Breast epithelium (tissue), 4 donors: ENCODE results near the gene NR2C2. TPM values are rescaled to one million over a fixed set of nuclear protein-coding genes. Genes with fewer than 3 reads are reported as not detected.
A peak's percentile ranks its signal among the peaks of the same experiment; 100 is the strongest.

Experiments used
- DNase-seq, 2 donors: peaks; one replicate each; pipeline ENCODE4 v3.0.0-alpha.2; 2019; ENCODE audit warnings: low spot score in 2 of 2
- H3K27ac ChIP-seq, 2 donors: fragments of 200-600 bp; sonication (generic) in 1 of 2; one replicate each; pipeline ENCODE4 v1.5.1; 2016 to 2019; ENCODE audit warnings: mild to moderate bottlenecking in 1 of 2
- H3K27me3 ChIP-seq, 2 donors: fragments of 200-600 bp; sonication (generic) in 1 of 2; one replicate each; pipeline versions ENCODE4 v1.5.1 to v1.6.0; 2017 to 2019; ENCODE audit warnings: control low read depth in 1 of 2, mild to moderate bottlenecking in 1 of 2
- H3K36me3 ChIP-seq: fragments of 200-600 bp; one replicate; pipeline ENCODE4 v1.5.1; 2019
- H3K4me1 ChIP-seq, 2 donors: fragments of 200-600 bp; sonication (generic); one replicate each; pipeline ENCODE4 v1.5.1; 2016 to 2019; ENCODE audit warnings: control low read depth in 1 of 2
- H3K4me3 ChIP-seq, 3 donors: fragments of 200-600 bp; sonication (generic); 1 replicate in 2 of 3; 2 replicates in 1 of 3; pipeline ENCODE4 v1.5.1; 2016 to 2019; ENCODE audit warnings: mild to moderate bottlenecking in 3 of 3, moderate library complexity in 2 of 3
- H3K9me3 ChIP-seq, 2 donors: fragments of 200-600 bp; sonication (generic) in 1 of 2; one replicate each; pipeline ENCODE4 v1.5.1; 2016 to 2019; ENCODE audit warnings: control low read depth in 1 of 2
- POLR2A ChIP-seq: fragments of 450-650 bp; IDR thresholded peaks from one replicate; pipeline ENCODE4 v1.6.1; 2016; ENCODE audit warnings: antibody characterized with exemption, mild to moderate bottlenecking, moderate library complexity
- POLR2AphosphoS5 ChIP-seq, 3 donors: sonication (generic); formaldehyde crosslinking; IDR thresholded peaks; one replicate each; pipeline ENCODE4 v1.6.1; 2017; ENCODE audit warnings: antibody characterized with exemption in 3 of 3
- intact Hi-C: fragments of 100-400 bp; cut with DNase I; formaldehyde crosslinking; loops from one replicate; pipeline ENCODE4 v1.15.1; 2023; ENCODE audit warnings: low total_unique reads
- total RNA-seq, 3 donors: library from RNA; depleted of rRNA; stranded (reverse); fragments of >200 nt; gene quantifications; one replicate each; pipeline ENCODE4 v1.1.0, GENCODE V29; 2016
- TF ChIP-seq, protein P1 (sequence below), 3 donors: fragments of 450-650 bp; IDR thresholded peaks; one replicate each; pipeline ENCODE4 v1.5.1; 2016 to 2017; ENCODE audit warnings: antibody characterized with exemption in 3 of 3, mild to moderate bottlenecking in 3 of 3, moderate library complexity in 3 of 3

The NR2C2 gene
- total RNA-seq, 3 donors from 2014 or later, result 41.9 to 71.0 (median 52.8) TPM

DNA sequence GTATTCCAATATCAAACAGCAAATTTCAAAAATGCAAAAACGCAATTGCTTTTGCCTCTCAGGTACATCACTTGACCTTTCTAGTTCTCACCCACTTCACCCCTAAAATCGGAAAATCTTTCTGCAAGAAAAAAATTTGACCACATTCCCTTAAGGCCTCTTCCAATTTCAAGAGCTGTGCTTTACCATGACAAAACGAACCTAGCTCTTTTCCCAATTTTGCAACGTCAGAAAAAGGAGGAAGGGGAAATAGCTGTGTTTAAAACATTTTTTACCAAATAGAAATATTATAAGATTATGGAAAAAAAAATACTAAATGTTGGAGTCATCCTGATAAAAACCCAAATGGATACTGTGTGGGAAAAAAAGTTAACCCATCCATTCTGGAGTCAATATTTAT, 1.1 kb upstream of the NR2C2 start:
- H3K36me3 ChIP-seq, result peaks cover 7% of the 10 kb centered on the region
- H3K4me1 ChIP-seq, result peaks cover 0 to 9% of the 10 kb centered on the region in 2 donors
- H3K4me3 ChIP-seq, result peak overlapping the region; percentile 79 to 95 (median 79)
- no peaks in the 10 kb centered on the region for H3K27me3 ChIP-seq
- TF ChIP-seq POLR2A (no peak), POLR2AphosphoS5 (IDR thresholded peaks at IDR 0.05) (no peak)
- TF ChIP-seq, protein P1, sequence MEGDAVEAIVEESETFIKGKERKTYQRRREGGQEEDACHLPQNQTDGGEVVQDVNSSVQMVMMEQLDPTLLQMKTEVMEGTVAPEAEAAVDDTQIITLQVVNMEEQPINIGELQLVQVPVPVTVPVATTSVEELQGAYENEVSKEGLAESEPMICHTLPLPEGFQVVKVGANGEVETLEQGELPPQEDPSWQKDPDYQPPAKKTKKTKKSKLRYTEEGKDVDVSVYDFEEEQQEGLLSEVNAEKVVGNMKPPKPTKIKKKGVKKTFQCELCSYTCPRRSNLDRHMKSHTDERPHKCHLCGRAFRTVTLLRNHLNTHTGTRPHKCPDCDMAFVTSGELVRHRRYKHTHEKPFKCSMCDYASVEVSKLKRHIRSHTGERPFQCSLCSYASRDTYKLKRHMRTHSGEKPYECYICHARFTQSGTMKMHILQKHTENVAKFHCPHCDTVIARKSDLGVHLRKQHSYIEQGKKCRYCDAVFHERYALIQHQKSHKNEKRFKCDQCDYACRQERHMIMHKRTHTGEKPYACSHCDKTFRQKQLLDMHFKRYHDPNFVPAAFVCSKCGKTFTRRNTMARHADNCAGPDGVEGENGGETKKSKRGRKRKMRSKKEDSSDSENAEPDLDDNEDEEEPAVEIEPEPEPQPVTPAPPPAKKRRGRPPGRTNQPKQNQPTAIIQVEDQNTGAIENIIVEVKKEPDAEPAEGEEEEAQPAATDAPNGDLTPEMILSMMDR (IDR thresholded peaks at IDR 0.05), result no peak
- H3K27ac ChIP-seq, result peak overlapping the region in 1 of 2 donors; percentile 99
- no peaks in the 10 kb centered on the region for H3K9me3 ChIP-seq
- DNase-seq, result no peak
- intact Hi-C loops, result loop anchor here (10.0 kb wide), 1 partner anchor 259 kb away; the partner anchor contains the start of gene CAPN7

DNA sequence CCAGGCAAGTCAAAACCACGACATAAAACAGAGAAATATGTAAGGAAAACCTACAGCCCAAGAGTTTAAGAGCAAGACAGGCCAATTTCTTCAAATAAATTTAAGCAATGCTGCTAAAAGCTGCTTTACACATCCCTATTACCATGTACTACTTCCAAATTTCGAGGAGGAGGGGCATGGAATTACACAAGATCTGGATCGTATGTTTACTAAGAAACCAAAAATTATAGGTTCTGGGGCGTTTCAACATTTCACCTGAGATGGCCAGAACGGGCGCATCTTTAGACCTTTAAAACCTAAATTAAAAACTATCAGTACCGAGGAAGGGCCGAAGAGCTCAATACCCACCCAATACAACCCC, 664 bp upstream of the NR2C2 start:
- H3K9me3 ChIP-seq, result no peaks in the 10 kb centered on the region
- no peak for TF ChIP-seq POLR2AphosphoS5 (IDR thresholded peaks at IDR 0.05)
- no peak for TF ChIP-seq POLR2A
- TF ChIP-seq, protein P1 (IDR thresholded peaks at IDR 0.05), result no peak
- H3K27me3 ChIP-seq, result no peaks in the 10 kb centered on the region
- peaks cover 7% of the 10 kb centered on the region for H3K36me3 ChIP-seq
- peaks cover 0 to 9% of the 10 kb centered on the region in 2 donors for H3K4me1 ChIP-seq
- intact Hi-C loops, result loop anchor here (10.0 kb wide), 1 partner anchor 258 kb away; the partner anchor contains the start of gene CAPN7
- peak overlapping the region; percentile 97 to 99 for H3K27ac ChIP-seq
- DNase-seq, result no peak
- H3K4me3 ChIP-seq, result peak overlapping the region; percentile 79 to 95 (median 79)

DNA sequence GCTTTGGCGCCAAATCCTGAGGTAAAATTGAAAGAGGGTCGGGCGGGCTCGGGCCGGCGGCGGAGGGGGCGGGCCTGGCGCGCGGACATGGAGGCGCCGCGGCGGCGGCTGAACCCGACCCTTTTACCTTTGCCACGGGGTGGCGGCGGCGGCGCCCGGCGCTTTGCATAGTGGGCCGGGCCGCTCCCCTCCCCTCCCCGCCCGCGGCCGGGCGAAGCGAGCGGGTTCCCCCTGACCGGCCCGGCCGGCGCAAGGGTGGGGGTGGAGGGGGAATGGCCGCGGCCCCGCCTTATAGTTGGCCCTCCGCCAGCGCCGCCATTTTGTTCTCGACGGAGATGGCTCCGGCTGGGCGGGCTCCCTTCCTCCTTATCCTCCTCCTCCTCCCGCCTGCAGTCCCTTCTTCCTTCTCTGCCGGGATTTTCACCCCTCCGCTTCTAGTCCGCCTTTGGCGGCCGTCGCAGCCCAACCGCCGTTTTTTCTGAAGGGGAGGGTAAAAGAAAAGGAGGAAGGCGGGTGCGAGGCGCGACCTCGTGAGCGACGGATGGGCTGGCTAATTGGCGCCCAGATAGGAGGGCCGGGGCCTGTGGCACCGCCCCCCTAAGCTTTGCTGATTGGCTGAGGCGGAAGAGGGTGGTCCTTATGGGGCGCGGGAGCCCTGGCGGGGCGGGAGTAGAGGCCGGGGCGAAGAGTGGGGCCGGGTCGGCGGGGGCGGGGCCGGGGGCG, 664 bp downstream of the NR2C2 start:
- no peaks in the 10 kb centered on the region for H3K27me3 ChIP-seq

DNA sequence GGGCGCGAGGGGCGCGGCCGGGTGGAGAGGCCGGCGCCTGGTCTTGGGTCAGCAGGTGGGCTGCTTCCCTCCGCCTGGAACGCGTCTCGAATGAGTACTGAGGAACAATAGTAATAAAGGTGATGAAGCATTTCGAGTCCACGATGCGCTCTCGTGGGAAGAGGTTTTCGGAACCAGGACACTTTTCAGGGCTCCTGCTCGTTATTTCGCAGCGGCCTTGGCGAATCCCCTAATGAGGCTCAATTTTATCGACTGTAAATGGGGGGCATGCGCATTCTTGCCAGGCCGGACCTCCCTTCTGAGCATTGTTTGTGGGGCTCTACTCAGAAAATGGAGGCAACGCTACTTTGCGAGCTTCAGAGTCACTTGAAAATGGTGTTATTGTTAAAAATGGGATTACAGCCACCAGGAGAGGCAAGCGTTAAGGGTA, 1.2 kb downstream of the NR2C2 start:
- Histone ChIP-seq H3K4me1 (peaks cover 0 to 9% of the 10 kb centered on the region in 2 donors), H3K4me3 (peak overlapping the region; percentile 79 to 95 (median 79)), H3K27me3 (no peaks in the 10 kb centered on the region), H3K9me3 (no peaks in the 10 kb centered on the region), H3K36me3 (no peaks in the 10 kb centered on the region), H3K27ac (peak overlapping the region; percentile 97 to 99)
- TF ChIP-seq POLR2A (no peak), POLR2AphosphoS5 (IDR thresholded peaks at IDR 0.05) (no peak)
- TF ChIP-seq, protein P1 (IDR thresholded peaks at IDR 0.05), result no peak
- intact Hi-C loops, result loop anchor here (10.0 kb wide), 1 partner anchor 256 kb away; the partner anchor contains the start of gene CAPN7
- no peak for DNase-seq

More for the DNA sequence above, 664 bp downstream of the NR2C2 start:
- Histone ChIP-seq H3K4me3 (peak overlapping the region; percentile 79 to 95 (median 79)), H3K36me3 (peaks cover under 1% of the 10 kb centered on the region), H3K4me1 (peaks cover 0 to 9% of the 10 kb centered on the region in 2 donors), H3K27ac (peak overlapping the region; percentile 97 to 99), H3K9me3 (no peaks in the 10 kb centered on the region)
- DNase-seq, result peak; percentile 94 to 96
- TF ChIP-seq POLR2AphosphoS5 (IDR thresholded peaks at IDR 0.05), result peak; percentile 72 to 93 (median 81)
- TF ChIP-seq POLR2A, result no peak
- intact Hi-C loops, result loop anchor here (10.0 kb wide), 1 partner anchor 257 kb away; the partner anchor contains the start of gene CAPN7

DNA sequence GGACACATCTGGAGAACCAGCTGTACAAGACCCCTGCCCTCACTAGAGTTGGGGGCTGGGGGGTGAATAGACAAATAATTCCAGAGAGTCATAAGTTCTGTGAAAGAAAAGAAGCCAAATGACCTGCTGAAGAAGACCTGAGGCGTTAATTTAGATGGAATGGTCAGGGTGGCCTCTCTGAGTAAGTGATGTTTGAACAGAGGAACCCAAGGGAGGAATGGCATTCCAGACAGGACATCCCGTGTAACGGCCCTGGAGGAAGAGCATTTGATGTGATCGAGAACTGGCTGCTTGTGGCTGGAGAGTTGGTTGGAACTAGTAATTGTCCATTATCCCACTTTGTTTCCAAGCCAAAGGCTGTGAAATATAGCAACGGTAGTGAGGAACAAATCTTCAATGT, 1.7 kb downstream of the NR2C2 start:
- peak overlapping the region; percentile 97 to 99 for H3K27ac ChIP-seq
- H3K36me3 ChIP-seq, result no peaks in the 10 kb centered on the region
- TF ChIP-seq POLR2AphosphoS5 (IDR thresholded peaks at IDR 0.05) (no peak), POLR2A (no peak)
- TF ChIP-seq, protein P1 (IDR thresholded peaks at IDR 0.05), result no peak
- H3K4me3 ChIP-seq, result peak overlapping the region; percentile 79 to 95 (median 79)
- intact Hi-C loops, result loop anchor here (10.0 kb wide), 1 partner anchor 256 kb away; the partner anchor contains the start of gene CAPN7
- H3K9me3 ChIP-seq, result no peaks in the 10 kb centered on the region
- no peak for DNase-seq
- H3K4me1 ChIP-seq, result peaks cover 0 to 9% of the 10 kb centered on the region in 2 donors
- no peaks in the 10 kb centered on the region for H3K27me3 ChIP-seq
